DMS 273 treated with DMSO at 0.1 percent for 48 hours (cell line): ENCODE data around the gene LDLRAD3.
"Not testable (repeated sequence)": the region's sequence is repeated elsewhere in the genome, so short reads cannot be mapped to it uniquely, and the experiment has no call there.

ENCODE experiments used
- DNase-seq: peaks from one replicate; lab custom pipeline; 2025; lab: John Stamatoyannopoulos, UW

LDLRAD3 gene

GRCh38 chr11:36164506-36165250 lies 220.8 kb downstream of the LDLRAD3 start:
- no peak for DNase-seq

DNA sequence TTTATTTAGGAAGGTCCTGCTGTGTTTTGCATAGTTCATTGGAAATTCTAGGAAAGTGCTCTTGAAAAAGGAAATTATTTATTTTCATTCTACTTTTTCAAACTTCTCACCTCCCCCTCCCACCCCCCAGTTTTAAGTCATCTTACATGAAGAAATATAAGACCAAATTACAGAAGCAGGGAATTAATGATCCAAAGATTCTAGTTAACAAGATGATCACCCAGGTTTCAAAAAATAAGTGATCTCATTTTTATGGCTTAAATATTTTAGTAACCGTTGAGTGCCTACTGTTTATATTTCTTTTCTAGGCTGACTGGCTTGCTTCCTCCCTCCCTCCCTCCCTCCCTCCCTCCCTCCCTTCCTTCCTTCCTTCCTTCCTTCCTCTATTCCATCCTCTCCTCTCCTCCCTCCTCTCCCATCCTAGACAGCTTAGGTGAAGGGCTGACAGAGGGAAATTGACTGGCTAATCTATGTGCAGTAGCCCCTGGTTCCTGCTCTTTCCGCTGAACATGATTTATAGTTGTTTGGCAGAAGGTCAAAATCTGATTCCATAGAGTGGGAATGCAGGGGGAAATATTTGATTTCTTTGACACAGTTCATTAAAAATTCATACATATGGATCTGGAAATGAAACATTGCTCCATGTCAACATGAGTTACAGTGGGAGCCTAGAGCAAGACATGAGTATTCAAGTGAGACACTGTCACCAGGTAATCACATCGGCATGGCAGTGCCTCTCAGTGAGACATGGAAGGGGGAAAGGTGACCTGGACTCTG lies 221.9 kb downstream of the LDLRAD3 start:
- no peak for DNase-seq

GRCh38 chr11:36167073-36167472 lies 223.2 kb downstream of the LDLRAD3 start:
- no peak for DNase-seq

GRCh38 chr11:36167729-36168128 lies 223.9 kb downstream of the LDLRAD3 start:
- no peak for DNase-seq

DNA sequence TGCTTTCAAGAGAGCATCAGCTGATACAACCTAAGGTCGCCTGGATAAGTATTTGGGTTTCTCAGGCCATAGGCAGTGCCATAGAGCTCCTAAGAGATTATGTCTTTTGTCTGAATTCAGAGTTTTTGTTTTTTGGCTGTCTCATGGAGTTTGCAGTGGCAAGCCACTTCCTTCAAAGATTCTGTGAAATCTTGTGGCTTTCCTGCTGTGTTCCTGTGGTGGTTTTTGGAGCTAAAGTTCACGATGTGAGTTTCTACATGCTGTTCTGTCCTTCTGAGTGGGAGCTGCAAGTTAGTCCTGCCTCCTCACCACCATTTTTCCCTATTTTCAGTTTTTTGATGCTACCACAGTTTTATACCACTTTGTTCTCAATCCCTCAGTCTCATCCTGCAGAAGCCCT lies 234.0 kb downstream of the LDLRAD3 start:
- DNase-seq, result no peak

DNA sequence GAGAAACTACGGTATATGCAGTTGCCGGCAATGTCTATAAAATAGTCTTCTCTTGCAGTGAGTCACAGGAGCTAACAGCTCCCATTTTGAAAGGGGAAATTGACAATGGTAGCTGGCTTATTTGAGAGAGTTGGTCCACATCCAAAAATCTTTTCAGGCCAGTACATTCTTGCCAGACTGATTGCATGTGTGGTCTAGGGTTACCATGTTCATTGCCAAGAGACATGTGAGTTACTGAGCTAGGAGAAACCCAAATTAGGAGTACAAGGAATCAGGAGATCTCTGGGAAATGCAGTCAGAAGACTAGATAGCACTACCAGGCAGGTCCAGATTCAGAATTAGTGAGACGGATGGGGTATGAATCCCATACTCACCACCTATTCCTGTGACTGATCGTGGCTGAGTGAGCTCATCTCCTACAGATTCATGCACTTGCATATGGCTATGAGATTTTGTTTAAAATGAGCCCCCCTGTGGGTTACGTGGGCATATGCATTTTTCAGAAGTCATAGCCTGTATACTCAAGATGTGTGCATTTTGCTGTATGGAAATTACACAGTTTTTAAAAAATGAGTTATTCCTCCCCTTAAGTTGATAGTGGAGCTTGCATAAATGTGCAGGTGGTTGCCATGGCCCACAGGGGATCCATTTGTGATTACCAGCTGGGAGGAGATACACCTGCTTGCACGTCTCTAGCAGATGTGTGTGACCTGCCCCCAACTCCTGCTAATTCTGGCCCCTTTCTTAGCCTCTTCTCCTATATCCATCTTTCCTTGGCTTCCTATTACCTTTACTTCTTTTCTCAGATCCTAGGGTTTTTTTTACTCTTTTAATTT lies 242.7 kb downstream of the LDLRAD3 start:
- DNase-seq, result peak; percentile 66

GRCh38 chr11:36187622-36188021 lies 243.8 kb downstream of the LDLRAD3 start:
- DNase-seq, result no peak

GRCh38 chr11:36189735-36190134 lies 245.9 kb downstream of the LDLRAD3 start:
- DNase-seq, result not testable (repeated sequence)

- DNase-seq, result no peak
These were observed 248.1 kb downstream of the LDLRAD3 start for GRCh38 chr11:36191941-36192340.

- no peak for DNase-seq
These were observed 248.8 kb downstream of the LDLRAD3 start for GRCh38 chr11:36192425-36193289.

DNA sequence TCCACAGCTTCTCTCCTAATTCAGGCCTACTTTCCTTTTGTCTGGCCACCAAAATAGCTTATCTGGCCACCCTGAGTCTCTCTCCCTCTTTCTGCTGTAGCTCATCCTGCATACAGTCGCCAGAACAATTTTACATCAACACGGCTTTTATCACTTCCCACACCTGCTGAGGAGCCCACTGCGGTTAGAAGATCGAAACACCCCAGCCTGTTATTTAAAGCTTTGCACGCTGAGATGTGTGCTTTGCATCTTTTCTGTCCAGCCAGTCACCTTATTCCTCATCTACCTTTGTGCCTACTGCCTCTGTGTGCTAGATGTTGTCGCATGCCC lies 249.4 kb downstream of the LDLRAD3 start:
- DNase-seq, result no peak

- DNase-seq, result no peak
These were observed 249.9 kb downstream of the LDLRAD3 start for GRCh38 chr11:36193721-36194120.

GRCh38 chr11:36195496-36196354 lies 251.9 kb downstream of the LDLRAD3 start:
- peak; percentile 55 for DNase-seq

DNA sequence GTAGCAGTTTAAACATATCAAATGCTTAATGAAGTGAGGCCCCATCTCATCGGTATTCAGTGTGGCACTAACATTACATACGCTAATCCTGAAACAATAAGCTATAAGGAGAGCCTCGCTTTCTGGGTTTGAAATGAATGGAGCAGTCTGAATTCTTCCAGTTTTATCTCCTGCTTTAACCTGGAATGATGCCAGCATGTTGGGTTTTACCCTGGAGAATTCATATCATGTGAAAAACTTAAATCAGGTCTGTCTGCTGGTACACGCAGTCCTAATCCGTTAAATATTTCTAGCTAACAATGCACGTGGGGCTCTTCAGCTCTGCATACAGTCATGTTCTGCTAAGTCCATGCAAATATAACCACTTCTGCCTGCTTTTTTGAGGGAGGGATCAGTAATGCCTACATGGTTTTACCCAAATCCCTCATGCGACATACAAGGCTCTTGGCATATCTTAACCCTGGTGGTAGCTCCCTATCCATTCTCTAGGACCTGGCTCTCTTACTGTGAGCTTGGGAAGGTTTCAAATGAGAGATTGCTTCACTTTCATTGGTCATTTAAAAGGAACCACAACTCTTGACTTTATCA lies 252.6 kb downstream of the LDLRAD3 start:
- peak; percentile 9 for DNase-seq

GRCh38 chr11:36201411-36201810 lies 257.5 kb downstream of the LDLRAD3 start:
- no peak for DNase-seq

- no peak for DNase-seq
These were observed 261.7 kb downstream of the LDLRAD3 start for GRCh38 chr11:36205536-36205935.

DNA sequence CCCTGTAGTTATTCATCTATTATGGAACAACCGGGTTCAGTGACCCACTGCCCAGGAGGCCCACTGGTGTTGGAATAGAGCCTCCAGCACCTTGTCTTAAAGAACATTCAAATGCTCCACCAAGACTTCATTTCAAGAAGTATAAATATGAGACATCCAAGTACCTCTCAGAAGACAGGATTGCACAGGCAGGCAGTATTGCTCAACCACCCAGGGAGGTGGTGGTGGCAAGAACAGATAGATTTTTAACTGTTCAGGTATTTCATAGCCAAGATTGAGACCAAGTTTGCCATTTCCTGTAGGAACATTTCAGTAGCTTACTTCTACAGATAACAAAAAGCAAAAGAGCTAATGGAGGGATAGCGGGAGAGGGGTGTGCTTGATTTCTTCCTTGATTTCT lies 266.7 kb downstream of the LDLRAD3 start:
- DNase-seq, result no peak

- no peak for DNase-seq
These were observed 268.0 kb downstream of the LDLRAD3 start for GRCh38 chr11:36211761-36212430.

DNA sequence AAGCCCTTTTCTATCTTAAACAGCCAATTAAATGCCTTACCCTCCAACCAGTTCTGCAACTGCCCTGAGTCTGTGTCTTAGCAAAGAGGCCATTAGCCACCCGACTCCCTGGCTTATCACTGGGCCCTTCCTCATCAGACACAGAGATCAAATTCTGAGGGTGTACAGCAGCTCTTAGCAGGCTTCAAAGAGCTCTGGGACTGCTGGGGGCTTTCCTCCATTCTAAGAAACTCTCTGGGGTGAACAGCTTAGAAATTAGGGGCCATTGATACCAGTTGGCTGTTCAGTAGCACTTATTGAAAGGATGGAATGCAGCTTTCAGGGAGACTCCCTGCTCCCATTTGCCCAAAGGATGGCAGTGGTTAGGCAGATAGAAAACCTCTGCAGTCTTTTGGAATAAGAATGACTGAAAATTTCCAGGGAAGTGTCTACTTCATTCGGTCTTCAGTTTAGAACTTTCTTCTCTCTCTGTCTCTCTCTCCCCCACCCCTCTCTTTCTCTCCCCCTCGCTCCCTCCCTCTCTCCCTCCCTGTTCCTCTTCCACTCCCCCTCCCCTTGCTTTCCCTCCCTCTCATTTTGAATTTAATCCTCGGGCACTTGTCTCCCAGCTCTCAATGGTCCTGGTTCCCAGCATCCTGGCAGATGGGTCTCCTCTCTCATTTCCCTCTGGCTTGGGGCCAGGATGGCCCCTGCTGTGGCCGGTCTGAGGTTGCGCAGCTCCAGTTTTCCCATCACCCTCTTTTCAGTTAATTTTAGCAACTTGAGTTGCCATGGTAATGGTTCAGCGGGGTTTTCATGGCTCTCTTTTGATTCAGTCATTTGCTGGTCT lies 268.9 kb downstream of the LDLRAD3 start:
- peak; percentile 6 for DNase-seq
